HEK293 (cell line): ENCODE results near the gene SH3GLB2.

Source experiments
- CTCF ChIP-seq: fragments of 450-650 bp; formaldehyde crosslinking; IDR thresholded peaks from 2 replicates; pipeline ENCODE4 v1.5.1; 2016; ENCODE audit warnings: missing biosample characterization, missing genetic modification characterization
- TCF7L2 ChIP-seq: IDR thresholded peaks from 2 replicates; pipeline ENCODE4 v1.6.1; 2011; ENCODE audit warnings: low read depth, mild to moderate bottlenecking, inconsistent platforms, low read length, moderate library complexity, borderline replicate concordance
- ZNF2 ChIP-seq: fragments of 450-650 bp; formaldehyde crosslinking; IDR thresholded peaks from 2 replicates; pipeline ENCODE4 v1.5.1; 2016; ENCODE audit warnings: missing biosample characterization, missing genetic modification characterization
- ZNF24 ChIP-seq: fragments of 450-650 bp; formaldehyde crosslinking; IDR thresholded peaks from 2 replicates; pipeline ENCODE4 v1.5.1; 2016; ENCODE audit warnings: missing biosample characterization, missing genetic modification characterization
- ZNF274 ChIP-seq, 2 experiments: fragments of 200-500 bp in 1 of 2; fragments of 450-650 bp in 1 of 2; sonication (Bioruptor generic) in 1 of 2; formaldehyde crosslinking in 1 of 2; IDR thresholded peaks; 2 replicates each; pipeline versions ENCODE4 v1.5.1 to v1.6.1; 2014 to 2016; ENCODE audit warnings: borderline replicate concordance in 1 of 2, inconsistent platforms in 1 of 2, low read length in 1 of 2, missing biosample characterization in 1 of 2, missing genetic modification characterization in 1 of 2
- ZNF302 ChIP-seq: fragments of 450-650 bp; formaldehyde crosslinking; IDR thresholded peaks from 2 replicates; pipeline ENCODE4 v1.5.1; 2016; ENCODE audit warnings: missing biosample characterization, missing genetic modification characterization, low read depth
- ZNF549 ChIP-seq: fragments of 450-650 bp; IDR thresholded peaks from 2 replicates; pipeline ENCODE4 v1.5.1; 2018; ENCODE audit warnings: missing biosample characterization, missing genetic modification characterization, mild to moderate bottlenecking, inconsistent platforms, moderate library complexity
- TF ChIP-seq, protein P1 (sequence below): fragments of 450-650 bp; formaldehyde crosslinking; IDR thresholded peaks from 2 replicates; pipeline ENCODE4 v1.5.1; 2016; ENCODE audit warnings: missing biosample characterization, missing genetic modification characterization
- TF ChIP-seq, protein P2 (sequence below): fragments of 450-650 bp; formaldehyde crosslinking; IDR thresholded peaks from 2 replicates; pipeline ENCODE4 v1.5.1; 2016; ENCODE audit warnings: missing biosample characterization, missing genetic modification characterization

DNA sequence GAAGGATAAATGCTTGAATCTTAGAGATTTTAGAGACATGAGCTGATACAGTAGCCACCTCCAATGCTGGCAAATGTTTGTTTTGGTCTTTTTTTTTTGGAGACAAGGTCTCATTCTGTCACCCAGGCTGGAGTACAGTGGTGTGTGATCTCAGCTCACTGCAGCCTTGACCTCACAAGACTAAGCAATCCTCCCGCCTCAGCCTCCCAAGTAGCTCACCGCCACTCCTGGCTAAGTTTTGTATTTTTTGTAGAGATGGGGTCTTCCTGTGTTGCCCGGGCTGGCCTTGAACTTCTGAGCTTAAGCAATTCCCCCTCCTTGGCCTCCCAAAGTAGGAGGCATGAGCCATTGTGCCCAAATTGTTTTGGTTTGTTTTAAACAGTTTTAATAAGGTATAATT lies 46.0 kb upstream of the SH3GLB2 start:
- TF ChIP-seq CTCF (no peak), ZNF2 (tag by site-specific recombination) (no peak), ZNF274 (IDR thresholded peaks at IDR 0.05; ENCODE audit: low read length) (no peak), ZNF274 (tag by site-specific recombination; IDR thresholded peaks at IDR 0.05; ENCODE audit: borderline replicate concordance) (no peak), ZNF302 (tag by site-specific recombination) (no peak), ZNF24 (tag by site-specific recombination) (no peak), TCF7L2 (no peak), ZNF549 (no peak)
- TF ChIP-seq, protein P1, sequence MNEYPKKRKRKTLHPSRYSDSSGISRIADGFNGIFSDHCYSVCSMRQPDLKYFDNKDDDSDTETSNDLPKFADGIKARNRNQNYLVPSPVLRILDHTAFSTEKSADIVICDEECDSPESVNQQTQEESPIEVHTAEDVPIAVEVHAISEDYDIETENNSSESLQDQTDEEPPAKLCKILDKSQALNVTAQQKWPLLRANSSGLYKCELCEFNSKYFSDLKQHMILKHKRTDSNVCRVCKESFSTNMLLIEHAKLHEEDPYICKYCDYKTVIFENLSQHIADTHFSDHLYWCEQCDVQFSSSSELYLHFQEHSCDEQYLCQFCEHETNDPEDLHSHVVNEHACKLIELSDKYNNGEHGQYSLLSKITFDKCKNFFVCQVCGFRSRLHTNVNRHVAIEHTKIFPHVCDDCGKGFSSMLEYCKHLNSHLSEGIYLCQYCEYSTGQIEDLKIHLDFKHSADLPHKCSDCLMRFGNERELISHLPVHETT (tag by site-specific recombination): no peak
- TF ChIP-seq, protein P2, sequence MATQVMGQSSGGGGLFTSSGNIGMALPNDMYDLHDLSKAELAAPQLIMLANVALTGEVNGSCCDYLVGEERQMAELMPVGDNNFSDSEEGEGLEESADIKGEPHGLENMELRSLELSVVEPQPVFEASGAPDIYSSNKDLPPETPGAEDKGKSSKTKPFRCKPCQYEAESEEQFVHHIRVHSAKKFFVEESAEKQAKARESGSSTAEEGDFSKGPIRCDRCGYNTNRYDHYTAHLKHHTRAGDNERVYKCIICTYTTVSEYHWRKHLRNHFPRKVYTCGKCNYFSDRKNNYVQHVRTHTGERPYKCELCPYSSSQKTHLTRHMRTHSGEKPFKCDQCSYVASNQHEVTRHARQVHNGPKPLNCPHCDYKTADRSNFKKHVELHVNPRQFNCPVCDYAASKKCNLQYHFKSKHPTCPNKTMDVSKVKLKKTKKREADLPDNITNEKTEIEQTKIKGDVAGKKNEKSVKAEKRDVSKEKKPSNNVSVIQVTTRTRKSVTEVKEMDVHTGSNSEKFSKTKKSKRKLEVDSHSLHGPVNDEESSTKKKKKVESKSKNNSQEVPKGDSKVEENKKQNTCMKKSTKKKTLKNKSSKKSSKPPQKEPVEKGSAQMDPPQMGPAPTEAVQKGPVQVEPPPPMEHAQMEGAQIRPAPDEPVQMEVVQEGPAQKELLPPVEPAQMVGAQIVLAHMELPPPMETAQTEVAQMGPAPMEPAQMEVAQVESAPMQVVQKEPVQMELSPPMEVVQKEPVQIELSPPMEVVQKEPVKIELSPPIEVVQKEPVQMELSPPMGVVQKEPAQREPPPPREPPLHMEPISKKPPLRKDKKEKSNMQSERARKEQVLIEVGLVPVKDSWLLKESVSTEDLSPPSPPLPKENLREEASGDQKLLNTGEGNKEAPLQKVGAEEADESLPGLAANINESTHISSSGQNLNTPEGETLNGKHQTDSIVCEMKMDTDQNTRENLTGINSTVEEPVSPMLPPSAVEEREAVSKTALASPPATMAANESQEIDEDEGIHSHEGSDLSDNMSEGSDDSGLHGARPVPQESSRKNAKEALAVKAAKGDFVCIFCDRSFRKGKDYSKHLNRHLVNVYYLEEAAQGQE (tag by site-specific recombination): no peak
